ENCODE measurements around the gene WAPL.

Gene WAPL

DNA sequence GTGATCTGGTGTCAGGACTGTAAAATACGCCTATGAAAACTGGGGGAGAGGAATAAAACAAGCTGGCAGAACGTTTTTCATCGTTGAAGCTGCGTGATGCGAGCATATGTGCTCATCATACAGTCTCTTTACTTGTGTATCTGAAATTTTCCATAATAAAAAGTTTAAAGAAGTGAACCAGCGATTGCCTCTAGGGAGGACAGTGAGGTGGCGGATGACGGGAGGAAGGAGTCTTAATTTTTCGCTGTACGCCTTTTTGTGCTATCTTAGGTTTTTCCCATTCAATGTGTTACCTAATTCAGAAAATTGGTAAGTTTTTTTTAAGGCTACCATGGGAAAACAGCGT, 891 bp upstream of the WAPL start:
- DNase-seq (ENCODE audit: low read depth): no peak

DNA sequence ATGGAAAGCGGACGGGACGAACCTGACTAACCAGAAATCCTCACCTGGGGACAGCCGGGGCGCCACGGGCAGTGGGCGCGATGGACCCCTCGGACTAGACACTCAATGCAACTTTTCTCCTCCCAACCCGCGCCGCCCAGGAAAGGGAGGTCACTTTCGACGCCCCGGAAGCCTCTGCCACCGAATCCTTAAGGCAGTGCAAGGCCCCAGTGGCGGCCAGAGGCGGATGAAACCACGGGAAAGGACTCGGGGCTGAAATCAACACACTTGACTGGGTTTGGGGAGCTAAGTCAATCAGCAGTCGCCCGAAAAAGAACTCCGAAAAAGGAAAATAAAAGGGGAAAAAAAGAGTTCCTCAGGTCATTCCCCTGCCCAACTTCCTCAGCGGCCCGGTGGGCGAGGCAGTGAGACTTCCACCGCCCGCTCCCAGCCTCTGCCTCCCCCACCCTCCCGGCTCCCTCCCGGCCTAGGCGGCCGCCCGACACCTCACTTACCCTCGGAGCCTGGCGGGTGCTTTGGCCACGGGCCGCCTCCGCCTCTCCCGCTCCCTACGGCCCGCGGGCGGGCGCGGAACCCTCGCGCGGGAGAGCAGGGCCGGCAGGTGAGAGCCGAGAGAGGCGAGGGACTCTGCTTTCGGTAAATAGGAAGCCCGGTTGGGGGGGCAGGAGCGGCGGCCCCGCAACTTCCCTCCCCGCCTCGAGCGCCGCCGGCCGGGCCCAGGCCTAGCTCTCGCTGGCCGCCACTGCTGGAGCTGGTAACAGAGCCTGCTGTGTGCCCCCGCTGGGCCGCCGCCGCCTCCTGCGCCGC, 518 bp downstream of the WAPL start:
- no peak for DNase-seq (ENCODE audit: low read depth)

DNA sequence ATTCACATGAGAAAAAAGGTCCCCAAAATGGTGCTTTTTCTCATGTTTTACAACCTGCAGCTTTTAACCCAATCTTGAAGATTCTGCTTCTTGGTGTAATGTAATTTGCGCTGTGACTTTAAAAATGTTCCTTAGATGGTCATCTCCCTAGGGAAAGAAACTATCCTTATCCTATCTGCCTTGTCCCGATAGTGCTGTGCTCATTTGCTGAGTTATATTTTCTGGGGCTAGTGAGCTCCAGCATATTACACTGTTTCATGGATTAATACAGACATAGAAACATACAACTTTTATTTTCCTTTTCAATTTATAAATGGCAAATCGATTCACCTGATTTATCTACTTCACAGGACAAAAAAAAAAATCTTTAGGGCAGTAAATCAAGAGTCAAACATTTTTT, 2.8 kb downstream of the WAPL start:
- DNase-seq (ENCODE audit: low read depth): no peak

DNA sequence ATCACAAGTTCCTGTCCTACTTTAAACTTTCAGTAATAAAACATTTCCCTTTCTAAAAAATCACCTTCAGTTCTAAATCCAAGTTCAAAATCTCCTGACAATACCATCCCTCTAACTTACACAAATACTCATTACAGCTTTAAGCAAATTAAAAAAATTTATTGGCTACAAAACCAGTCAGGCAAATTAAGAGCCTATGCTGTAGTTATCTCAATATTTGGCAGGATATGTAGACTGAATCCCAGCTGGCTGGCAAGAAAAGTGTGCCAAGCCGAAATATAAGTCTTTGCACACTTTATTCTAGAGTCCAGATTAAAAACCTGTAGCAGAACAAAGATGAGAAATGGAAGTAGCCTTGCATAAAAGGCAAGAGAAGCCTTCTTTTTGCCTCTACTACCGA, 9.5 kb downstream of the WAPL start:
- DNase-seq (ENCODE audit: low read depth): no peak

DNA sequence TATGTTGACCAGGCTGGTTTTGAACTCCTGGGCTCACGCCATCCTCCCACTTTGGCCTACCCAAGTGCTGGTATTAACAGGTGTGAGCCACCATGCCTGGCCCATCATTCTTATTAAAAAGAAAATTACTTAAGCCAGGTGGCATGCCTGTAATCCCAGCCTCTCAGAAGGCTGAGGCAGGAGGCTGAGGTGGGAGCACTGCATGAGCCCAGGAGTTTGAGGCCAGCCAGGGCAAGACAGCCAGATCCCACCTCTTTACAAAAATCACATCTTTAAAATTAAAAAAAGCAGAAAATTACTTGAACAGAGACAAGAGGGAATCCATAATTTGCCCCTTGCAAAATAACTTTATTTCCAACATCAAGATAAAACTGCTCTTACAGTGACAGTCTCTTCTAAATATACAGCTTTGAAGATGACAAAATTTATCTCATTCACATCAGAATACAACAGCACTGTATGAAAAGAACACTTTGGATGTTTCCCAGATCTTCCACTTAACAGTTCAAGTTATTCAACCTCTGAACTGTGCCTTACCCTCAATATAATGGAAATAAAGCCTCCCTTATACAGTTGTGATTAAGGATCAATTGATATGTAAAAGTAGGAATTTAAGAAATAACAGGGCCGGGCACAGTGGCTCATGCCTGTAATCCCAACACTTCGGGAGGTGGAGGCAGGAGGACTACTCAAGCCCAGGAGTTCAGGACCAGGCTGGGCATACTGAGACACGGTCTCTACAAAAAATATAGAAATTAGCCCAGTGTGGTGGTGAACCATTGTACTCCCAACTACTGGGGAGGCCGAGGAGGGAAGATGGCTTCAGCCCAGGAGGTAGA, 10.3 kb downstream of the WAPL start:
- no peak for DNase-seq (ENCODE audit: low read depth)

DNA sequence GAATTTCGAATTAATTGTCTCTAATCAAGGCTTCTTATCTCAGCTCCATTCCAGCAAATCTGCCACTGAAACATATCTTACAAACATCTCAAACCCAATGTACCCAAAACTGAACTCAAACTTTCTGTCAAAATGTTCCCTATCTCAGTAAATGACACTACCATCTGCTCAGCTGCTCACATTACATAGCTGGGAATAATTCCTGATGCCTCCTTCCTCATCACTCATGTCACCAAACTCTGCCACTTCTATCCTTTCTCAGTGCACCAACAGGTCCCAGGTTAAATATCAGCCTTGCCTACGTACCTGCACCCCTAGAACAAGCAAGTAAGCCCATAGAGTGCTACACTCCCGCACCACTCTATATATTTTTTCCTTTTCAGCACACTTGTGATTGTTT, 12.4 kb downstream of the WAPL start:
- no peak for DNase-seq (ENCODE audit: low read depth)

DNA sequence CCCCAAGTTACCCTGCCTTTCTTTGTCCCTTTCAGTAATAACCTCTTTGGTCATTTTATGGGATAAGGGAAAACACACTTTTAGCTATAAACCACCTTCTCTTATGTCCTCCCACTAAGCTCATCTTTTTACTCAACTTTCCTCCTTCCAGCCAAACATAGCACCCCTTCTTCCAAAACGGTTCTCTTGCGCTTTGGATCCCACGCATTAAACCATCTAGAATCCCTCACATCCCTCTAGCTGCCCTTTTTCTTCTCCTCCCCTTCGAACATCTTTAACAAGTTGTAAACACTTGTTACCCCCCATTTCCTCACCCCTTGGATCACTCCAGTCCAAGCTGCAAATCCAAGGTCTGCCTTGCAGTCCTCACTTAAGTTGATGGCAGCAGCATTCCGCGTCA, 13.4 kb downstream of the WAPL start:
- no peak for DNase-seq (ENCODE audit: low read depth)

DNA sequence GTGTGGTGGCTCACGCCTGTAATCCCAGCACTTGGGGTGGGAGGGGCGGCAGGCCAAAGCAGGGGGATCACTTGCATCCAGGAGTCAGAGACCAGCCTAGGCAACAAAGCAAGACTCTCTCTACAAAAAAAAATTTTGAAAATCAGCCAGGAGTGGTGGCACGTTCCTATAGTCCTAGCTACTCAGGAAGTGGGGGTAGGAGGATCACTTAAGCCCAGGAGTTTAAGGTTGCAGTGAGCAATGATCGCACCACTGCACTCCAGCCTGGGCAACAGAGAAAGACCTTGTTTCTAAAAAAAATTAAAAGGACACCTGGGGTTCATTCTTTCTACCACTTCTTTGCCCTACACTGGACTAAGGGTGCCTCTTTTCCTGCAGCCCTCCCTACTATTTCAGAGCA, 15.1 kb downstream of the WAPL start:
- DNase-seq (ENCODE audit: low read depth): no peak

DNA sequence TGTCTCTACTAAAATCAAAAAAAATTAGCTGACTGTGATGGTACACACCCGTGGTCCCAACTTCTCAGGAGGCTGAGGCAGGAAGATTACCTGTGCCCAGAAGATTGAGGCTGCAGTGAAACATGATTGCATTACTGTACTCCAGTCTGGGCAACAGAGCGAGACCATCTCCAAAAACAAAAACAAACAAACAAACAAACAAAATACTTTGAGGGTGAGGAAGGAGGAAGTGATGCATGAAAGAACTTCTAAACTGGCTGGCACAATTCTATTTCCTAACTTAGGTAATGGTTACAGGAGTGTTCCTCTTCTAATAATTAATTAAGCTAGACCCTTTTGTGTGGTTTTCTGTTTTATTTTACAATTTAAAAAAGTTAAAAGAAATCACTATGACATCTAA, 15.5 kb downstream of the WAPL start:
- no peak for DNase-seq (ENCODE audit: low read depth)

DNA sequence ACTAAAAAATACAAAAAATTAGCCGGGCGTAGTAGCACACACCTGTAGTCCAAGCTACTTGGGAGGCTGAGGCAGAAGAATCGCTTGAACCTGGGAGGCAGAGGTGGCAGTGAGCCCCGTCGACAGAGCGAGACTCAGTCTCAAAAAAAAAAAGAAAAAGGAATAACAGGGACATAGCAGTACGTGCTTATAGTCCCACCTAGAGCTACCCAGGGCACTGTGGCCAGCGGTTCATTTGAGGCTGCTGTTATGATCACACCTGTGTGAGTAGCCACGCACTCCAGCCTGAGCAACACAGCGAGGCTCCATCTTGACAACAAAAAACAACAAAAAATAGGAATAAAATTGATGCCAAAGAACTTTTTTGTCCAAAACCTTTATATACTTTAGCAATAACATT, 17.1 kb downstream of the WAPL start:
- DNase-seq (ENCODE audit: low read depth): no peak

DNA sequence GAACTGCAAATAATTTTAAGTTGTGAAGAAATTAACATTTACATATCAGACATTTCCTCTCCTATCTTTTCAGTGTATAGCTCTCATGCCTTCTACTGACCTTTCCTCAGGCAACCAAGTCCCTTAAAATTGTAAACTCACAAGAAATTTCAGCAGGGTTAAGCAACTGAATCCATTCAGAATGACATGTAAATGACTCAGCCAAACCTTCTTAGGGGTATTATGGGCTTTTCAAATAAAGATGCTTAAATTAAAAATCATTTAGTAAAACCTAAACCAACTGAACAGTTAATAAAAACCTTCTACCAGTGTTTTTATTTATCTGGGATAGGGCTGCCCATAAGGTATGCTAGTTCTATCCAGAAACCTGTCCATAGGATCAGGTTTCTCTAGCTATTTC, 20.7 kb downstream of the WAPL start:
- no peak for DNase-seq (ENCODE audit: low read depth)

DNA sequence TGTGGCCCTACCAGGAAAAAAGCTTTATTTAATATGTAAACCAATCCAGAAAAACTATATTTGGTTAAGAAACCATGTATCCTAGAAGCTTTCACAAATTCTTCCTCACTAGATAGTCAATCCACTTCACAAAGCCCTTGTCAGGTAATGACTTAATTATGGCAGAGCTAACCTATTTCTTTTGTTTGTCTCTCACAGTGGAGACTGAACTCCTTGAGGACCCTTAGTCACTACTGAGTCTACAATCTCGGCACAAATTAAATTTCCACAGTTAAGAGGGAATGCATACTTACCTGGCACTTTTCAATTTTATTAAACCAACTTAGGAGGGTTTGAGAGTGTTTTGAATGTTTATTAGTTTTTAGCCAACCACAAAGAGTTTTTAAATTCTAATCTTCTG, 23.0 kb downstream of the WAPL start:
- no peak for DNase-seq (ENCODE audit: low read depth)

DNA sequence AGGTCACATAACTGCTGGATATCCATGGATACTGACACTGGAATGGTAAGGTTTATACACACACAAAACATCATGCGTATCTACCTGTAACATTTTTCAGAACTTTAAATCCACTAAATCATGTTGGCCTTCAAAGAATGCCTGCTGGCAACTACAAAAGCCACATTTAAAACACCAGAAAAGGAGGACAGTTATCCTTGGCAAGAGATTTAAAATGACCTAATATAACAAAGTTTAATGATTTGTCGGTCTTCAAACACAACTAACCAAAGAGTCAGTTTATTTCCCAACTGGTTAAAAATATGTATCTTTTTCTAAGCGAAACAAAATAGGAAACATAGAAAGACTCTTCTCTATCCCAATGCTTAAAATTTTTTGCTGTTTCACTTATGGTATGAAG, 24.0 kb downstream of the WAPL start:
- DNase-seq (ENCODE audit: low read depth): no peak

DNA sequence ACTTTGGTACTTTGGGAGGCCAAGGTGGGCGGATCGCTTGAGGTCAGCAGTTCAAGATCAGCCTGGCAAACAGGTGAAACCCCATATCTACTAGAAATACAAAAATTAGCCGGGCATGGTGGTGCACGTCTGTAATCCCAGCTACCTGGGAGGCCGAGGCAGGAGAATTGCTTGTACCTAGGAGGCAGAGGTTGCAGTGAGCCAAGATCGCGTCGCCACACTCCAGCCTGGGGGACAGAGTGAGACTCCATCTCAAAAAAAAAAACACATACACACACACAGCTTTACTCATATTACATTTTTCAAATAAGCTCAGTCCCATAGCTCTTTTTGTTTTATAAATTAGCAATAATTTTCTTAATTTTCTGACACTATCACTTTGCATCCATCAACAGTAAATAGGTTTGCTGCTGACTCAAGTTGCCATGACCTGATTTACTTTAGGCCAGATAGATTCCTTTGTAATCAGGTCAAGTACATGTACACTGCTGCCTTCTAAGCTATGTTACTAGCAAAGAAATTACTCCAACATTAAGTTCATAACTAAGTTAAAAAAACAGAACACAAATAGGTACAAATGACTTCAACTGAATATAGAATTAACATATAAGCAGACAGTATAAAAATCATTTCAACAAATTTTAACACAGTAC, 31.5 kb downstream of the WAPL start:
- DNase-seq (ENCODE audit: low read depth): no peak

DNA sequence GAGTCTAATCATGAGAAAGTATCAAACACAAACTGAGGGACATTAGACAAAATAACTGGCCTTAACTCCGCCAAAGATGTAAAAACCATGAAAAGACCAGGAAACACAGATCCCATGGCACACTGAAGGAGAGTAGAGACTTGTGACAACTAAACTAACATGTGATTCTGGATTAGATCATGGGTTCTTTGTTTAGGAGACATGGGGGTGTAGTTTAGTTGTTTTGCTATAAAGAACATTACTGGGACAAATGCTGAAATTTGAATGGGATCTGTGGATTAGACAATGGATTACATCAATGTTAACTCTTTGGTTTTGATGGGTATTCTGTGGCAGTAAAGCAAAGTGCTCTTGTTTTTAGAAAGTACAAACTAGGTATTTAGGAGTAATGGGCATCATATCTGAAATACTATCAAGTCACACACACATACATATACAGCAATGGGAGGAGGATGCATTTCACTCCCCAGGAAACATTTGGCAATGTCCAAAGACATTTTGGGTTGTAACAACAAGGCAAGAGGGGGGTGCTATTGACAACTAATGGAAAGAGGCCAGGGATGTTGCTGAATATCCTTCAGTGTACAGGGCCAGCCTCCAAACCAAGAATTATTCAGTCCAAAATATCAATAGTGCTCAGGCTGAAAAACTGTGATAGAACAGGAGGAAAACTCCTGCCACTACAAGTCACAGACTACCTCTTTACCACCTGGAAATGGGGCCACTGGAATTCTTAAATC, 32.4 kb downstream of the WAPL start:
- DNase-seq (ENCODE audit: low read depth): no peak

DNA sequence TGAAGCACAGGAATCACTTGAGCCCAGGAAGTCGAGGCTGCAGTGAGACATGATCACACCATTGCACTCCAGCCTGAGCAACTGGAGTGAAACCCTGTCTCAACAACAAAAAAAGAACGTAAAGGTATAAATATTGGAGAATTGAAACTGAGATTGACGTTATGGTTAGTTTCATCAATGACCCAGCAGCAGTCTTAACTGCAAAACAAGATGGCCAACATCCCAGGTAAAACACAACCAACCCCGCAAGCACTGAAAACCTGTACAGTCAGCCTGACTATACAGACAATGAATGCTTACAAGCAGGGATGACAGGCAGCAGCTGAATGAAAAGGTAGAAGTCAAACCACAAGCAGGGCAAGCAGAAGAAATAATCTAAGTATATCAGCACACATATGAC, 34.7 kb downstream of the WAPL start:
- no peak for DNase-seq (ENCODE audit: low read depth)

DNA sequence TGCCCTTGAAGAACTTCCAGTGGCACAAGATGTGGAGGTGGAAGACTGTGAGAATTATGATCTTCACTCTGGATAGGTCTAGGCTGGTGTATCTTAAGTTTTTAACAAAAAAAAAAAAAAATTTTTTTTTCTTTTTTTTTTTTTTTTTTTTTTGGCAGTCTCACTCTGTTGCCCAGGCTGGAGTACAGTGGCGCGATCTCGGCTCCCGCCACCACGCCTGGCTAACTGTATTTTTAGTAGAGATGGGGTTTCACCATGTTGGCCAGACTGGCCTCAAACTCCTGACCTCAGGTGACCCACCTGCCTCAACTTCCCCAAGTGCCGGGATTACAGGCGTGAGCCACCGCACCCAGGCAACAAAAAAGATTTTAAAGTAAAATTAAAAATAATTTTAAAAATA, 37.9 kb downstream of the WAPL start:
- DNase-seq (ENCODE audit: low read depth): no peak

DNA sequence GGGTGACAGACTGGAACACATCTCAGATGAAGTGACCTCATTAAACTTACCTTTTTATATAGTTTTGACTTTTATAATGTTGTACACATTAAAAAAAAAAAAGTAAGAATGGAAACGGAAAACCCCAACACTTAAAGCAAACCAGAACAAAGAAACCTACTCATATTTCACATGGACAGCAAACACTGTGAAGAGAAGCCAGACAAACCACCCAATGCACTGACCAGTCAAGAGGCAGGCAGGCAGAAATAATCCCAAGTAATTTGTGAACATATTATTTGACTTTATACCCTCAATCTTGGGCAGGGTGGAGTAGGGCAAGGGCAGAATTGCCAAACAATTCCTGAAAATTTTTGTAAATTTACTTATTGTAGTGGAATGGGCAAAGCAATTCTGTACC, 39.8 kb downstream of the WAPL start:
- DNase-seq (ENCODE audit: low read depth): no peak

DNA sequence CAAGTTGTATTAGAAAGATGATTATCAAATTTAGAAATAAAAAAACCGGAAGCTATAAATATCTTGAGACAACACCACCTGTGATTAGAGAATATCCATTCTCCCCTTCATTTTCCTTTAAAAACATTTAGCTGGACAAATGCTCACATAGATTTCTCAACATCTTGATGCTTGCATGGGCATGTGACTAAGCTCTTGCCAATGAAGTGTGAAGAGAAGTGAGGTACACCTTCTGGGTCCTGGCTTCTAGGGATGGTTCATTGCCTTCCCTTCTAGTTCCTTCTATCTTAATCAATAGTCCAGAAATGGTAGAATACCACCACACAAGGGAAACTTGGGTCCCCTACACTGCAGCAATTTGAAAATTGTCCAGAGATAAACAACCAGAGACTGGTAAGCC, 41.0 kb downstream of the WAPL start:
- no peak for DNase-seq (ENCODE audit: low read depth)

DNA sequence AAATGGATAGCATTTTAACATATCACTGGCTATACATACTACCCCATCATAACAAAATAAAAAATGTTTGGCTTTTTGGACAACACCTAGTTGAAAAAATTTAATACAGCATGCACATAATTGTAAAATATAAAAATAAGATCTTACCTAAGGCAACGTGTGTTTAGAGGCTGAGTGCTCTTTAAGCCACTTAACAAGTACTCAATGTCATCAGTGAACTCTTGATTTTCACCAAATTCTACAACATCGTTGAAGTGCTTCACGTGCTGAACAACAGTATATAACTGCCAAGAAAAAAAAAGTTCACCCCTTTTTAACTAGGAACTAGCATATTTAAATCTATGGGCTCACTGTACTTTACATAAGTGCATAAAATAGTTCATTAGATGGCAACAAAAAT, 49.5 kb downstream of the WAPL start:
- no peak for DNase-seq (ENCODE audit: low read depth)

DNA sequence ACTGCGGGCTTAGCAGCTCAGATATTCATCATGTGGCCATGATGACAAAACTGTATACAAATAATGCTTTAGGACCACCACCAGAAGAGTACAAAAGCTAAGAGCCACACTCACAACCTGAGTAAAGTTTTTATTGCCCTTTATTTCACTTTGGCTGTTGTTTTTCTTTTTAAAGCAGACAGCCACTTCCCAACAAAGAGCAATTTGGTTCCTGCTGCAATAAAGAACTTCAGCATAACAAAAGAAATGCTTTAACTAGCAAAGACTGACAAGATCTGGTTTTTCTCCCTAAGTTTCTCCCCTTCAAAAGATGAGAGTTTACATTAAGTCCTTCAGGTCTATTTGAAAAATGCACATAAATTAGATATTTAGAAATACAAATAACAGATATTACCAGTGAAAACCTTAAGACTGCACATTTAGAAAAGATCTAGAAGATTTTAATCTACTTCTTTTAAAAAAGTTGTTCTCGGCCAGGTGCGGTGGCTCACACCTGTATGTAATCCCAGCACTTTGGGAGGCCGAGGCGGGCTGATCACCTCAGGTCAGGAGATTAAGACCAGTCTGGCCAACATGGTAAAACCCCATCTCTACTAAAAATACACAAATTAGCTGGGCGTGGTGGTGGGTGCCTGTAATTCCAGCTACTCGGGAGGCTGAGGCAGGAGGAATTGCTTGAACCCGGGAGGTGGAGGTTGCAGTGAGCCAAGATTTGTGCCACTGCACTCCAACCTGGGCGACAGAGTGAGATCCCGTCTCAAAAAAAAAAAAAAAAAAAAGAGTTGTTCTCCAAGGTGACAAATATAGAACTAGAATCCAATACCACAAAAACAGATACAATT, 59.4 kb downstream of the WAPL start:
- DNase-seq (ENCODE audit: low read depth): no peak

DNA sequence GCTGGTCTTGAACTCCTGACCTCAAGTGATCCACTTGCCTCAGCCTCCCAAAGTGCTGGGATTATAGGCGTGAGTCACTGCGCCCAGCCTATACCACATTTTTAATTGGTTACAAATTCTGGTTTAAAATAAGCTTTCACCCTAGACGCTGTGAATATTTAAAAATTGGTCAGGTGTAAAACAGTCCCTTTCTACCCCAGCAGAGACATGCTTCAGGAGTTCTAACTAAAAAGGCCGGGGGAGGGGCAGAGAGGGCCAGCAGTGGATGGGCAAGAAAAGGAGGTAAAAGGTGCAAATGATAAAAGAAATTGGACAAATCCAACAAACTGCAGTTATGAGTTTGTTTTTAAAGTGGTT, 70.0 kb downstream of the WAPL start:
- no peak for DNase-seq (ENCODE audit: low read depth)
